Central memory CD8-positive, alpha-beta T cell (primary cell): ENCODE data around the gene BAMBI.

Source experiments
- ATAC-seq: fragments of 150-1000 bp; cut with Tn5 transposase; replicated peaks from 2 replicates; pipeline ENCODE4 v1.10.0; 2022; ENCODE audit warnings: mild to moderate bottlenecking, moderate FRiP score, moderate number of reproducible peaks; ENCODE audit not compliant: poor library complexity, severe bottlenecking; ENCODE audit errors: extremely low read depth
- DNase-seq, 2 donors: peaks; one replicate each; pipeline ENCODE4 v3.0.0; 2021; ENCODE audit warnings: low spot score in 2 of 2
- H3K27ac Mint-ChIP-seq: one replicate; pipeline ENCODE4 v1.8.0; 2022; ENCODE audit warnings: low read depth, mild to moderate bottlenecking, moderate library complexity, mixed read lengths
- H3K27me3 Mint-ChIP-seq: one replicate; pipeline ENCODE4 v1.8.0; 2022; ENCODE audit warnings: mixed read lengths
- H3K36me3 Mint-ChIP-seq: one replicate; pipeline ENCODE4 v1.8.0; 2022; ENCODE audit warnings: mild to moderate bottlenecking, moderate library complexity, mixed read lengths; ENCODE audit not compliant: insufficient read depth
- H3K4me1 Mint-ChIP-seq: one replicate; pipeline ENCODE4 v1.8.0; 2022; ENCODE audit warnings: mixed read lengths
- H3K4me3 Mint-ChIP-seq: one replicate; pipeline ENCODE4 v1.8.0; 2022; ENCODE audit warnings: mild to moderate bottlenecking, moderate library complexity, mixed read lengths
- H3K9me3 Mint-ChIP-seq: one replicate; pipeline ENCODE4 v1.8.0; 2022; ENCODE audit warnings: mixed read lengths

BAMBI gene

GRCh38 chr10:28679581-28680357, 2.4 kb downstream of the BAMBI start:
- H3K27me3 Mint-ChIP-seq = peaks cover 86% of the 10 kb centered on the region
- no peak for ATAC-seq

GRCh38 chr10:28680358-28680752, 3.0 kb downstream of the BAMBI start:
- H3K36me3 Mint-ChIP-seq = no peaks in the 10 kb centered on the region
- DNase-seq (no peak), ATAC-seq (no peak)
- H3K4me3 Mint-ChIP-seq = no peak overlapping the region
- no peaks in the 10 kb centered on the region for H3K9me3 Mint-ChIP-seq
- peaks cover 86% of the 10 kb centered on the region for H3K27me3 Mint-ChIP-seq
- no peak overlapping the region for H3K27ac Mint-ChIP-seq
- H3K4me1 Mint-ChIP-seq = peaks cover 14% of the 10 kb centered on the region

More at GRCh38 chr10:28679581-28680357, 2.4 kb downstream of the BAMBI start:
- Mint-ChIP-seq H3K4me3 (peak overlapping the region; percentile 5), H3K4me1 (peaks cover 14% of the 10 kb centered on the region), H3K36me3 (no peaks in the 10 kb centered on the region), H3K27ac (no peak overlapping the region), H3K9me3 (no peaks in the 10 kb centered on the region)
- DNase-seq = no peak

- Mint-ChIP-seq H3K27ac (no peak overlapping the region), H3K4me1 (peaks cover 14% of the 10 kb centered on the region), H3K27me3 (peaks cover 88% of the 10 kb centered on the region), H3K36me3 (no peaks in the 10 kb centered on the region), H3K4me3 (no peak overlapping the region), H3K9me3 (no peaks in the 10 kb centered on the region)
- DNase-seq = no peak
- no peak for ATAC-seq
Measured at GRCh38 chr10:28681291-28681763, 4.0 kb downstream of the BAMBI start.

- peaks cover 14% of the 10 kb centered on the region for H3K4me1 Mint-ChIP-seq
- H3K27me3 Mint-ChIP-seq = peaks cover 92% of the 10 kb centered on the region
- H3K4me3 Mint-ChIP-seq = no peak overlapping the region
- no peaks in the 10 kb centered on the region for H3K36me3 Mint-ChIP-seq
- no peak overlapping the region for H3K27ac Mint-ChIP-seq
- ATAC-seq = no peak
- H3K9me3 Mint-ChIP-seq = no peaks in the 10 kb centered on the region
- no peak for DNase-seq
Measured at GRCh38 chr10:28681928-28682750, 4.8 kb downstream of the BAMBI start.

GRCh38 chr10:28684157-28684985, 7.0 kb downstream of the BAMBI start:
- no peak for DNase-seq
- Mint-ChIP-seq H3K27ac (no peak overlapping the region), H3K4me1 (peaks cover 6% of the 10 kb centered on the region), H3K27me3 (peaks cover 88% of the 10 kb centered on the region), H3K36me3 (no peaks in the 10 kb centered on the region), H3K4me3 (no peak overlapping the region), H3K9me3 (no peaks in the 10 kb centered on the region)
- ATAC-seq = no peak

- Mint-ChIP-seq H3K9me3 (no peaks in the 10 kb centered on the region), H3K36me3 (no peaks in the 10 kb centered on the region), H3K27me3 (peaks cover 86% of the 10 kb centered on the region), H3K4me1 (peaks cover under 1% of the 10 kb centered on the region), H3K27ac (no peak overlapping the region), H3K4me3 (no peak overlapping the region)
- ATAC-seq (no peak), DNase-seq (no peak)
Measured at GRCh38 chr10:28684986-28685580, 7.8 kb downstream of the BAMBI start.

- Mint-ChIP-seq H3K4me3 (no peak overlapping the region), H3K27ac (no peak overlapping the region), H3K36me3 (no peaks in the 10 kb centered on the region), H3K27me3 (peaks cover 85% of the 10 kb centered on the region), H3K9me3 (no peaks in the 10 kb centered on the region), H3K4me1 (no peaks in the 10 kb centered on the region)
- ATAC-seq (no peak), DNase-seq (no peak)
Measured at GRCh38 chr10:28685717-28686116, 8.4 kb downstream of the BAMBI start.

- H3K36me3 Mint-ChIP-seq = no peaks in the 10 kb centered on the region
- DNase-seq (no peak), ATAC-seq (no peak)
- no peaks in the 10 kb centered on the region for H3K4me1 Mint-ChIP-seq
- H3K27me3 Mint-ChIP-seq = peaks cover 85% of the 10 kb centered on the region
- H3K4me3 Mint-ChIP-seq = no peak overlapping the region
- no peaks in the 10 kb centered on the region for H3K9me3 Mint-ChIP-seq
- H3K27ac Mint-ChIP-seq = no peak overlapping the region
Measured at GRCh38 chr10:28686835-28687682, 9.7 kb downstream of the BAMBI start.

GRCh38 chr10:28687683-28688001, 10.3 kb downstream of the BAMBI start:
- no peak overlapping the region for H3K4me3 Mint-ChIP-seq
- no peaks in the 10 kb centered on the region for H3K4me1 Mint-ChIP-seq
- H3K27ac Mint-ChIP-seq = no peak overlapping the region
- no peaks in the 10 kb centered on the region for H3K9me3 Mint-ChIP-seq
- peaks cover 85% of the 10 kb centered on the region for H3K27me3 Mint-ChIP-seq
- DNase-seq (no peak), ATAC-seq (no peak)
- no peaks in the 10 kb centered on the region for H3K36me3 Mint-ChIP-seq

- DNase-seq (no peak), ATAC-seq (no peak)
- Mint-ChIP-seq H3K9me3 (no peaks in the 10 kb centered on the region), H3K36me3 (no peaks in the 10 kb centered on the region), H3K27me3 (peaks cover 77% of the 10 kb centered on the region), H3K27ac (no peak overlapping the region), H3K4me1 (no peaks in the 10 kb centered on the region), H3K4me3 (no peak overlapping the region)
Measured at GRCh38 chr10:28690545-28690944, 13.2 kb downstream of the BAMBI start.

- ATAC-seq (no peak), DNase-seq (no peak)
- H3K4me1 Mint-ChIP-seq = no peaks in the 10 kb centered on the region
- H3K27me3 Mint-ChIP-seq = peaks cover 70% of the 10 kb centered on the region
- H3K36me3 Mint-ChIP-seq = no peaks in the 10 kb centered on the region
- no peak overlapping the region for H3K4me3 Mint-ChIP-seq
- H3K27ac Mint-ChIP-seq = no peak overlapping the region
- no peaks in the 10 kb centered on the region for H3K9me3 Mint-ChIP-seq
Measured at GRCh38 chr10:28691187-28691694, 13.9 kb downstream of the BAMBI start.
